ENCODE data around the gene SMARCD2. TPM values are rescaled to one million over a fixed set of nuclear protein-coding genes. Genes with fewer than 3 reads are reported as not detected.
A peak's percentile ranks its signal among the peaks of the same experiment; 100 is the strongest.

The SMARCD2 gene
- total RNA-seq, 2 experiments from 2014 or later = 120 to 136 TPM

GRCh38 chr17:63832014-63832413, 10.5 kb downstream of the SMARCD2 start:
- peaks cover 25% of the 10 kb centered on the region for H3K79me2 ChIP-seq (ENCODE audit: insufficient read depth, low read depth, low read length)
- BruUV-seq (replicated peaks) = no TSS peak
- peaks cover 92% of the 10 kb centered on the region for H3K36me3 ChIP-seq (ENCODE audit: insufficient read depth, low read length)

GRCh38 chr17:63831505-63831904, 11.0 kb downstream of the SMARCD2 start:
- POLR2A ChIA-PET = interaction anchor here (0.7 kb wide), 1 partner anchor 288 kb away, joined by 3 read pairs; no protein-coding TSS in a partner anchor
- BruUV-seq (replicated peaks) = no TSS peak
- no peaks in the 10 kb centered on the region for H4K20me1 ChIP-seq (ENCODE audit: insufficient read depth, low read length)
- H3K79me2 ChIP-seq (ENCODE audit: insufficient read depth, low read depth, low read length) = peaks cover 22% of the 10 kb centered on the region
- no peak overlapping the region for H3K4me3 ChIP-seq (ENCODE audit: low read depth, low read length, poor library complexity, severe bottlenecking)
- intact Hi-C loops (cut with micrococcal nuclease; ENCODE audit: unreplicated experiment) = no loop called here
- H2AFZ ChIP-seq (ENCODE audit: low read length) = no peak overlapping the region
- H3K9me3 ChIP-seq (ENCODE audit: low read length) = no peaks in the 10 kb centered on the region
- DNase-seq (ENCODE audit: low spot score) = no peak
- CTCF ChIA-PET (ENCODE audit: unreplicated experiment) = no interaction called here
- no peak overlapping the region for H3K4me2 ChIP-seq (ENCODE audit: low read length)
- H3K27ac ChIP-seq (ENCODE audit: low read depth, low read length, poor library complexity, severe bottlenecking) = no peak overlapping the region
- H3K4me1 ChIP-seq (ENCODE audit: insufficient read depth, low read length, poor library complexity, severe bottlenecking) = peaks cover 21% of the 10 kb centered on the region
- H3K9me2 ChIP-seq (ENCODE audit: insufficient read depth, low read length) = no peaks in the 10 kb centered on the region
- TF ChIP-seq CTCF (conservative IDR thresholded peaks at IDR 0.05; ENCODE audit: low read length) (no peak), EZH2phosphoT487 (IDR thresholded peaks at IDR 0.05; ENCODE audit: borderline replicate concordance, low read depth, low read length) (no peak)
- peaks cover 87% of the 10 kb centered on the region for H3K36me3 ChIP-seq (ENCODE audit: insufficient read depth, low read length)

More at GRCh38 chr17:63832014-63832413, 10.5 kb downstream of the SMARCD2 start:
- POLR2A ChIA-PET = interaction anchor here (0.6 to 0.7 kb wide), 2 partner anchors 22 to 288 kb away, joined by 3 read pairs; no protein-coding TSS in a partner anchor
- CTCF ChIA-PET (ENCODE audit: unreplicated experiment) = no interaction called here
- H3K27ac ChIP-seq (ENCODE audit: low read depth, low read length, poor library complexity, severe bottlenecking) = no peak overlapping the region
- TF ChIP-seq CTCF (conservative IDR thresholded peaks at IDR 0.05; ENCODE audit: low read length) (no peak), EZH2phosphoT487 (IDR thresholded peaks at IDR 0.05; ENCODE audit: borderline replicate concordance, low read depth, low read length) (no peak)
- H2AFZ ChIP-seq (ENCODE audit: low read length) = no peak overlapping the region
- no peak for DNase-seq (ENCODE audit: low spot score)
- intact Hi-C loops (cut with micrococcal nuclease; ENCODE audit: unreplicated experiment) = no loop called here
- no peaks in the 10 kb centered on the region for H3K9me2 ChIP-seq (ENCODE audit: insufficient read depth, low read length)
- no peak overlapping the region for H3K4me2 ChIP-seq (ENCODE audit: low read length)
- H3K9me3 ChIP-seq (ENCODE audit: low read length) = no peaks in the 10 kb centered on the region
- no peaks in the 10 kb centered on the region for H4K20me1 ChIP-seq (ENCODE audit: insufficient read depth, low read length)
- H3K4me3 ChIP-seq (ENCODE audit: low read depth, low read length, poor library complexity, severe bottlenecking) = no peak overlapping the region
- peaks cover 21% of the 10 kb centered on the region for H3K4me1 ChIP-seq (ENCODE audit: insufficient read depth, low read length, poor library complexity, severe bottlenecking)

- no peaks in the 10 kb centered on the region for H4K20me1 ChIP-seq (ENCODE audit: insufficient read depth, low read length)
- H3K79me2 ChIP-seq (ENCODE audit: insufficient read depth, low read depth, low read length) = peaks cover 26% of the 10 kb centered on the region
- H3K27ac ChIP-seq (ENCODE audit: low read depth, low read length, poor library complexity, severe bottlenecking) = no peak overlapping the region
- no peaks in the 10 kb centered on the region for H3K9me2 ChIP-seq (ENCODE audit: insufficient read depth, low read length)
- CTCF ChIA-PET (ENCODE audit: unreplicated experiment) = no interaction called here
- intact Hi-C loops (cut with micrococcal nuclease; ENCODE audit: unreplicated experiment) = no loop called here
- no peak overlapping the region for H3K4me2 ChIP-seq (ENCODE audit: low read length)
- POLR2A ChIA-PET = no interaction called here
- no peak for TF ChIP-seq CTCF (conservative IDR thresholded peaks at IDR 0.05; ENCODE audit: low read length)
- DNase-seq (ENCODE audit: low spot score) = no peak
- no peak overlapping the region for H2AFZ ChIP-seq (ENCODE audit: low read length)
- TSS peak; percentile 86 for BruUV-seq (replicated peaks)
- H3K4me3 ChIP-seq (ENCODE audit: low read depth, low read length, poor library complexity, severe bottlenecking) = no peak overlapping the region
- H3K4me1 ChIP-seq (ENCODE audit: insufficient read depth, low read length, poor library complexity, severe bottlenecking) = peaks cover 25% of the 10 kb centered on the region
- H3K9me3 ChIP-seq (ENCODE audit: low read length) = no peaks in the 10 kb centered on the region
- peaks cover 82% of the 10 kb centered on the region for H3K36me3 ChIP-seq (ENCODE audit: insufficient read depth, low read length)
Measured at GRCh38 chr17:63830904-63831491, 11.5 kb downstream of the SMARCD2 start.

Data from OCI-LY7 (cell line).